LoVo (cell line): Measurements from ENCODE around the gene MTHFSD.
A peak's percentile ranks its signal among the peaks of the same experiment; 100 is the strongest.

Experiments used
- DNase-seq: peaks from one replicate; pipeline ENCODE4 v3.0.0-alpha.2; 2016; ENCODE audit warnings: low spot score

Gene MTHFSD

DNA sequence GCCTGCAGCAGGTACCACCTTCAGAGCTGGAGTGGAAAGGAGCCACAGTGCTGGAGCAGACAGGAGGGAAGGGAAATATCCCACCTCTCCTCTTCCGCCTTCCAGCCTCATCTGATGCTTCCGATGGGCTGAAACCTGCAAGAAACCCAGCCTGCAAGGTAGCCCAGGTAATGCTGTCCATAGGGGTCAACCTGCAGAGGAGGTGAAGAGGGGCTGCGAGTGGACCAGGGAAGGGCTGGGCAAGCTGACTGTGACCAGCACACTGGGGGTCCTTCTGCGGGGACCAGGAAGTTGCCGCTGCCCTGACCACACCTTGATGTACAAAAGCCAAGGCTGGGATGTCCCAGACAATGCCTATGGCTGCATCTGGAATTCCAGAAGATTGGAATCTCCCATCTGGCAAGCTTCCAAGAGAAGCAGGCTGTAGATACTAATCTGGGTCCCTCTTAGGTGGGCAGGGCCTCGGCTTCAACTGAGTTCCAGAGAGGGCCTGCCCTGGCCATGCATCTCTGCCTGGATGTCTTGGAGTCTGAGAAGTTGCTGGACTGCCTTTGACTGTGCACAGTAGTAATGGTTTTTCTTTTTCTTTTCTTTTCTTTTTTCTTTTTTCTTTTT lies 29.1 kb upstream of the MTHFSD start:
- DNase-seq: no peak

DNA sequence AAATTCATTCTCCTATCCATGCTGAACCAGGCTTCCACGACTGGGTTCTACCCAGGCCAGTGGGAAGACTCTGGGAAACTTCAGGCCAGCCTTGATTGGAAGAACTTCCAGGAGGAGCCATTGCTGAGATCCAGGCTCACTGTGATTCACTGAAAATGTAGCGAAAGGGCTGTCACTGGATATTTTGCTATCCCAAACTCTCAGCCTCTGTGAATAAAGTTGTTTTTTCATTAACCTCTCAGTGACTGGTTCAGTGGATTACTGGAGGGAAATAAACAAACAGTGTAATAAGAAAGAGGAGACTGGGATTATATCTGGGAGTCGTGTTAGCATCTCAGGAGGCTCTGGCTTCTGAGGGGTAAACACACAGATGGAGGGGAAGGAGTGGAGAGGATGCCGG lies 26.4 kb upstream of the MTHFSD start:
- no peak for DNase-seq

DNA sequence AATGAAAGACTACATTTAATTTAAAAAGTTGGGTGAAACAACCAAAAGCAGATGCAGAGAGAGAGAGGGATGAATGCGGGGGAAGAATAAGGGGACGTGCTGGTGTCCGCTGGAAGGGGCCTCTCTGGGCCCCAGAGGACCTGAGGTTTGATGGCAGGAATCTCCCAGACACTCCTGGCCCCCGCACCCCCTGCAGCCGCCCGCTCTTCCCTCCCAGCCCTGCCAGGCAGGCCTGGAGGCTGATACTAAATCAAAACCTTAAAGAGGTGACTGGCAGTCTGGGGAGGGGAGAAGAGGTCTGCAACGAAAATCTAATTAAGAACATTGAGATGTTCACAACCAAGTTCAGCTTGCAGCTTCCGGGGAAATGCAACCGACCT lies 25.7 kb upstream of the MTHFSD start:
- DNase-seq: no peak

DNA sequence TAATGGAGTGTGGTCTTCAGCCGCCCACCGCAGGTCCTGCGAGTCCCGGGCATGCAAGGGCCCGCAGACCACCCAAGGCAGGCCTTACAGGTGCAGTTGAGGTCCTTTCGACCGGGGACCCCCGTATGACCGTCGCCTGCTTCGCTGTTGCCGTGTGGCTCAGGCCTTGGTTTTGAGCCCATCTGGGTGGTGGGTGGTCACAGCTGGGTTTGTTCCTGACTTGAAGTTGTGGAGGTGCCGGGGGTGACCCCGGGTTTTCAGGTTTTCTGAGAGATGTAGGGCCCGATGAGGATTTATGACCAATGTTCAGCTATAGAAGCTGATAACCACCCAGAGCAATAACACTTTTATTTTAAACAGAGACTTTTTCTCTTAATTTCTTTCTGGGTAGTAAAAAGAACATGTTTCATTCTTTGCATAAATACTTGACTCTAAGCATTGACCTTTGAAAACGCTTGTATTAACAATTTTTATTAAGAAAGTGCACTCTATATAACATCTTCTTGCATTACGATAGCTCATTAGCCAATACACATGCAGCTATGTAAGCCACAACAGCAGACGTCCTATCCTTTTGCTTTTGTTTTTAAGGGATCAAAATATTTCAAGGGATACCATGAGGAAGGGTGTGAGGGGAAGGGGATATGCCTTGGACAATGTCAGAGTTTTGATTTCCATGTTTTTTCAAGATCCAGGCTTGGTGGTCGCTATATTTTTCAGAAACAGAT lies 25.2 kb upstream of the MTHFSD start:
- no peak for DNase-seq

DNA sequence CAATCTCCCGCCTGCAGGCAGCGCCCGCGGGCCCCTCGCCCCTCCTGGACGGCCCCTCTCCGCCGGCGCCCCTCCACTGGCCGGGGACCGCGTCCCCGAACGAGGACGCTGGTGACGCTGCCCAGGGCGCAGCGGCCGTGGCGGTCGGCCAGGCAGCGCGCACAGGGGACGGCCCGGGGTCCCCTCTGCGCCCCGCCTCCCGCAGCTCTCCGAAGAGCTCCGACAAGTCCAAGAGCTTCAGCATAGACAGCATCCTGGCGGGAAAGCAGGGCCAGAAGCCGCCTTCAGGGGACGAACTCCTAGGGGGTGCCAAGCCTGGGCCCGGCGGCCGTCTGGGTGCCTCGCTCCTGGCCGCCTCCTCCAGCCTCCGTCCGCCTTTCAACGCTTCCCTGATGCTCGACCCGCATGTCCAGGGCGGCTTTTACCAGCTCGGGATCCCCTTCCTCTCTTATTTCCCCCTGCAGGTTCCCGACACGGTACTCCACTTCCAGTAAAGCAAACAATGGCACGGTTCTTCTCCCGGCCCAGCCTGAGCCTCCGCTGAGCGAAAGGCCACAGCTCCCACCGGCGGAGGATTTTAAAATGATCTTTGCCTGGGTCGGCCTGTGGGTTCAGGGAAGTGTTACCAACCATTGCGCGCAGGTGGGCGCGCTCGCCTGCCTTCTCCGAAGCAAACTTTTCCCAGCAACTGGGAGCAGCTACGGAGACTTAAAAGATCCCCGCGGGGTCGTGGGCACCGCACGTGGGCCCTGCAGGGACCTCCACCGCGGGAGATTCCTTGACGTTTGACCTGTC lies 24.4 kb upstream of the MTHFSD start:
- no peak for DNase-seq

DNA sequence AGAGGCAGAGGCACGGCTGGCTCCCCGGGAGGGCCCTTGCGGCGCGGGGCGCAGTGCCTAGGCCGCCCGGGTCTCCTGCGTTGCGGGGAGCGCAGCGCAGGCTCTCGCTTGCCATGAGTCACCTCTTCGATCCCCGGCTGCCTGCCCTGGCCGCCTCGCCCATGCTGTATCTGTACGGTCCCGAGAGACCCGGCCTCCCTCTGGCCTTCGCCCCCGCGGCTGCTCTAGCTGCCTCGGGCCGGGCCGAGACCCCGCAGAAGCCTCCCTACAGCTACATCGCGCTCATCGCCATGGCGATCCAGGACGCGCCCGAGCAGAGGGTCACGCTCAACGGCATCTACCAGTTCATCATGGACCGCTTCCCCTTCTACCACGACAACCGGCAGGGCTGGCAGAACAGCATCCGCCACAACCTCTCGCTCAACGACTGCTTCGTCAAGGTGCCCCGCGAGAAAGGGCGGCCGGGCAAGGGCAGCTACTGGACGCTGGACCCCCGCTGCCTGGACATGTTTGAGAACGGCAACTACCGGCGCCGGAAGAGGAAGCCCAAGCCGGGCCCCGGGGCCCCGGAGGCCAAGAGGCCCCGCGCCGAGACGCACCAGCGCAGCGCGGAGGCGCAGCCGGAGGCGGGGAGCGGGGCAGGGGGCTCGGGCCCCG lies 23.7 kb upstream of the MTHFSD start:
- DNase-seq: no peak

DNA sequence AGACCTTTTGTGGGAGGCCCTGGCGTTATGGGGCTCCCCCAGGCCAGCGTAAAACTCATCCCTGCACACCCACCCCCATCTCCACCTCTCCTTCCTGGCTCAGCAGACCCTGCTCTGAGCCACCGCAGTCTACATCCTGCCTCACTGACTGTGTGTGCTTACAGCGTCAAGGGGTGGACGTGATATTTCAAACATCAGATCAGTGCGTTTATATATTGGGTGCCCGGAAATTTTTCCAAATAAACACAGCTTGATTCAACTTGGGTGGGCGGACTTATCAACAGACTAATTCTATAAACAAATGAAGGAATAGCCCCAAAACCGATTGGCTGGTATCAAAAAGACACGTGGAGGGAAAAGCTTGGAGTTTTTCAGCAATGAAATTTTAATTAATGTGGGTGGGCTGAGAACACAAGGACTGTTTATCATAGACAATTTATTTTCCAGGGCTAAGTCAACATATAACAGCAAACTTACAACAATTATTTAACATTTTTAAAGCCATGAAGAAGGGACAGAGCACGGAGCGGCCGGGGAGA lies 23.1 kb upstream of the MTHFSD start, which contains the start of gene FOXL1:
TSS of gene FOXL1 (plus strand) at position 489 of the 539 bp plus-strand sequence. CDS start 175 bp downstream, outside the sequence.
- no peak for DNase-seq

DNA sequence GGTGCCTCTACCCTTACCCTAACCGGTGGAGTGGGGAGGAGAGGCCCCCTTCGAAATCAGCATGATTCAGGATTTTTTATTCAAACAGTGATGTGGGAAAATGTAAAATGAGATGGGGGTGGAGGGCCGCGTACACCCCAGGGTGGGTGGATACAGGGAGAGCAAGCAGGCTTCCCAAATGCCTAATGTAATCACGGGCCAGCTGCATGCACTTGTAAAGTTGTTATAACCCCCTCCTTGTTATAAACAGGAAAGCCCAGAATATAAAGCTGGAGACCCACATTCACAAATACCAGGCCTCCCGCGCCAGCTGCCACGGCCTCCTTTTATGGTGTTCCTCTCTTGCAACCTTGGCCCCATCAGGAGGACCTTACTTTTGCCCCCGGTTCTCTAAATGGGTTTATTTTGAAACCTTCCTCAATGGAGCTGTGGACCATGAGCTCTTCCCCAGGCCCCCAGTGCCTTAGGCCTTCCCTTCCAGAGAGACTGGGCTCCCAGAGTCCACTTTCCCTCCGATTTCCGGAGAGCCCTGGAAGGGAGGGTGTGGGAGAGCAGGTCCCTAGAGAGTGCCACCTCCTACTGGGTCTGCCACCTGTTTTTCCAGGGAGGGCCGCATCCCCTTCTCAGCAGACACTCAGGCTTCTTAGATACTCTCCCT lies 22.4 kb upstream of the MTHFSD start:
- no peak for DNase-seq

DNA sequence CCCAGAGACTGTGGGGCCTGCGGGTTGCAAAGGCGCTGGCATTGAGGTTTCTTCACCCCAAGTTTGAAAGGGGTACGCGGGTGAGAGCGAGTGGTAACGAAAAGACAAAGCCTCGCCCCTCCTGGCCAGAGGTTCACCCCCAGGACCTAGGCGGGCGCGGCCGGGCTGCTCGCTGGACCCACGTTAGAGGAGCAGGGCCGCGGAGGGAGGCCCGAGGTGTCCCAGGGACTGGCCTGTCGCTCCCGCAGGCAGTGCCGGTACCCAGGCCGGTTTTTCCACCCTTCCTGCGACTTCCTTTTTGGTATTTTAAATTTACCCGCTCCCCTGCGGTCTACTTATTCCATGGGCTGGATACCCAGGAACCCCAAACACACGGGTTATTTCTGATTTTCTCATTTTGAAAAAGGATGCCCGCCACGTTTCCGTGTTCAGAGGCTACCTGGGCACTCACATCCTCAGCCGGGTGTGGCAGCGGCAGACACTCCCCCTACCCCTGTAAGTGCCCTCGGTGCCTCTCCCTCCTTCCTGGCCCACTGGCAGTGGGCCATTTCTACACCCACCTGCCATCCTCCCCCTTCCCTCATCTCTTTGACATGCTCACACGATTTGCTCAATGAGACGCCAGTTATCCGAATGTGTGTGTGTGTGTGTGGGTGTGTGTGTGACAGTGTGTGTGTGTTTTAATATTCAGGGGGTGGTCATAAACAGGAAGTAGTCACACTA lies 21.7 kb upstream of the MTHFSD start:
- no peak for DNase-seq

DNA sequence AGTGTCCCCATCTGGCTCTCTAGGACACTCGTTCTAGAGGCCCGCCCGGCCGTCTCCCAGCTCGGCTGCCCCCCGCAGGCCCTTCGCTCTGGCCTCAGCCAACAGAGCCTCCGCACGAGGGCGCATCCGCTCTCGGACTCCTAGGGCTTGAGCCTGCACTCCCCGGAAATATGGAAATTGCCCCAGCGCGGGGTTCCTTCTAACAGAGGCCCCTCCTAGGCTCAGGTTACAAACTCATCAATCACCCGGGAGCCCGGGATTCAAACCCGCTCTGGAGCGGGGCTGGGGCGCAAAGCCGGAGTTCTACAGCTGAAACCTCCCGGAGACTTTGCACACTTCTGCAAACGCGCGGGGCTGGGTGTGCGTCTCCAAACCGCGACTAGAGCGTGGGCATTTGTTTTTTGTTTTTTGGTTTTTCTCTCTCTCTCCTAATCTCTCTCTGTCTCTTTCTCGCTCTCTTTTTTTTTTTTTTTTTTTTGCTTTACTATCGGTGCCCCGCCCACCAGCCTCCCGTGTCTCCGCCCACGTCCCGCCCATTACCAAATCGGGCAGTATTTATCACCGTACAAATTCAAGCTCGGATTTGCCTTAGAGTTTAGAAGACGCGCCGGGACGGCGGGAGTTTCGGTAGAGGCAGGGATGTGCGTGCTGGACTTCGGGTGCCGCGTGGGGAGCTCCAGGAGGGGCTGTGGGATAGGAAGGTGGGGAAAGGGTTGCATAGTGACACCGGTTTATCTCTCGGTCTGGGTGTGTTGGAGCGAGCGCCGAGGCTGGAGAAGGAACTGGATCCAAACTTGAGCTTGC lies 20.9 kb upstream of the MTHFSD start:
- DNase-seq: peak; percentile 73

DNA sequence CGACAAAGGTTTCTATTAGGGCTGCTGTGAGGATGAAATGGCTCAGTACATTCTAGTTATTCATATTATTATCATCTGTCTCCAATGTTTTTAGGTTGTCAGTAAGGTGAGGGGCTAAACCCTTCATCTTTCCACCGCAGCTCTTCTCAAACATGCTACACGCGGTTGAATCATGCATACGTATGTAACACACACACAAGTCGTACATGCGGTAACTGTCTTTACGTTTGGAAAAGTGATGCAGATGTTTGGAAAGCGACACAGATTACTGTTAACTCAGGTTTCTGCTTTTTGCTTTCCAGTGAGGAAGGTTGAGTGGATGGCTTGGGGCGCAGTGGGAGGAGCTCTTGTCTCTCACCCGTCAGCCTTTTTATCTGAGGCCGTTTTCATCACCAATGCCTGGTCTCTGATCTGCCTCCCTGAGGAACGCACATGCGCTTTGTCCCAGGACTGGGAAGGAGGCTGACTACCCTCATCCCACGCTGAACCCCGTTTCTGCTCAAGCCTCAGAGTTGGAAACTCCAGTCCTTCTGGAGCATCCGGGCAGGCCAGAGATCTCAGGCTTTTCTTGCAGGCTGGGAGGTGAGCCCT lies 20.2 kb upstream of the MTHFSD start:
- no peak for DNase-seq

DNA sequence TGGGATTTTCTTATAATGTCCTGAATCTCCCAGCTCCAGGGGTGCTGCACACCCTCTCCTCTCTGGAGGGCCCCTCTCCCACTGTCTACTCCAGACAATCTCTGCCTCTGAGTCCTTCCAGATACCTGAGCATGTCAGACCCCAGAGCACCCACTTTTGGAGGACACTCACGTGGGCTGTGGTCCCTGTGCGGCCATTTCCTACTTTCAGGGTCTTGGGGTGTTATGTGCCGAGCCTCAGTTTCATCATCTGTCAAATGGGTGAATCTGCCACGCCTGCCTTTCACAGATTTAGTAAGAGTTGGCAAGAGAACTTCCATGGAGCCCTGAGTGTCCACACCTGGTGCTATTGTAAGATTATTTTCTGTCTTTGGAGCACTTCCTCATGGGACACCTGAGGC lies 19.6 kb upstream of the MTHFSD start:
- DNase-seq: no peak

DNA sequence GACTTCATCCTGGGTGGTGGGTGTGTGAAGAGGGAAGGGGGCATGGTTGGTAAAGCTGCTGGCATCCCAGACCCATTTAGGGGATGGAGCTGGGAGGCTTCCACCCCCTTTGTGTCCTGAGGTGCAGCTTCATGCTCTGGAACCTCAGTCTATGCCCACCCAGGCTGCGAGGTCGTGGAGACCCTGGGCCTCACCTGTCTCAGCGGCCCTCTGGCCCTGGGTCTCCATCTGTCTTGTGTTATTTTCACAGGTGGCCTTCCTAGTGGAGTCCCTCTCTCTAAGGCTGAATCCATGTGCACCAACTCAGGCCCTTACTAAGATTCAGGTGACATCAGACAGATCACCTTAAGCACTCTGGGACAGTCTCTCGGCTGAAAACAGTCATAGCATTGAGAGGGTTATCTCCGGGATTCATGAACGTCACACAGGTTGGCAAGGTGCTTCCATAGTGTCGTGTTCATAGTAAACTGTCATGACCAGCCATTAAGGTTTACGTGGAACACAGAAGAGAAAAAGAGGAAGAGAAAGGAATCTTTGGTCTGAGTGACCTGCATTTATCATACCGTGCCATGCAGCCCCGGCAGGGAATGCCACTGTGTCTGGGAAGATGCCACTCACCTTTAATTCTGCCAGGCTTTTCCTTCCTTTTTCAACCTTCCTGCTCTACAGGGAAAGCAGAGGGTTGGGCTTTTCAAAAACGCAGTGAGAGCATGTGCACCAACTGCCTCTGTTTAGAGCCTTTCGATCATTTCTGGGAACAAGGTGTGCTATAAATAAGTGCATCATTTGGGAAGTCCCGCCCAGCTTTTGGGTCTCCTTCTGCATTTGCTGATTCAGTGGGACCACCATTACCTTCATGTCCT lies 18.8 kb upstream of the MTHFSD start:
- DNase-seq: no peak

DNA sequence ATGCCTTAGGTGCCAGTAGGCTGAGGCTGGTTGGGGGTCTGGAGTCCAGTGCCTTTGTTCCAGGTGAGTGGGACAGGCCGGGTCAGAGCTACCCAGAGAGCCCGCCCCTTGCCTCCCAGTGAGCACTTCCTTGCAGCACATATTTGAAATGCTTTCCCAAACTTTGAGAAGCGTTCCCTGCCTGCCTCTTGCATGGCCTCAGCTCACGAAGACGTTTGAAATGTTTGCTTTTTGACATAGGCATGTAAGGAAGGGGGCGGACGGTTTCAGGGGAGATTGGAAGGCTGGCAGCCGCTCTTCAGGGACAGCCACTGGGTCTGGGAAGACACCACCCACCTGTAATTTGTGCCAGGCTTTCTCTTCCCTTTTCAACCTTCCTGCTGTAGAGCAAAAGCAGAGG lies 18.2 kb upstream of the MTHFSD start:
- no peak for DNase-seq

DNA sequence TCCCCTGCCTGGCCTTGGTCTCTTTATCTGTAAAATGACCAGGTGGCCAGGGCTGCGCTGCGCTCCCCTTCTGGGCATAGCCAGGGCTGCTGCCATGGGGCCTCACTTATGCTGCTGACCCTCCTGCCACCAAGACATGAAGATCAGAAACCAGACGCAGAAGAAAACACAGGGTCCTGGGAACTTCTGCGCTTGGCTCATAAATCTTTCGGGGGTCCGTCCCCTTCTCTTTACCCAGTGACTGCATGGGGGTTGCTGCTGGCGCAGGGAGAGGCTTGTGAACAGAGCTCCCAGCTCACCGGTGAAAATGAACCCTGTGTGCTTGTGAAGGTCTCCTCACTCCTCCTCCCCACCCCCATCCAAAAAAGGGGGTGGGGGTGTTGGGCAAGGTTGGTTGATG lies 17.6 kb upstream of the MTHFSD start:
- no peak for DNase-seq

DNA sequence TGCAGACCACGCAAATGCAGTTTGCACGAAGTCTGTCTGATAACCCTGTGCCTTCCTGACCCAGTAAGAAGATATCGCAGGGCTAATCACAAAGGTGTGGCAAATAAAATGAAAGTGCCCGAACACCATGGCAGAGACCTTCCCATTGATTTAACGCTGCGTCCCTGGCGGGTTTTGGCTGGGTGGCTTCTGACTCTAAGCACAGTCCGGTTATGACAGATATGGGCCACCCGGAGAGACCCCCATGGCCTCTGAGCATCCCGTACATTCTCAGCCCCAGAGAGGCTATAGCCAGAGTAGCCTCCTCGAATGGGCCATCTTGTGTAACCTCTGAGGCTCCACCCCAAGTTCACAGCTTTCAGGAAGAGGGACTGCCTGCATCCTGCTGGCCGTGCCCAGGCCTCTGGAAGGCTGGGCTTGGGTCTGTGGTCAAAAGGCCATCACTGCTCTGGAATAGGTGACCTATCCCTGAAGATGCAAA lies 17.0 kb upstream of the MTHFSD start:
- no peak for DNase-seq

DNA sequence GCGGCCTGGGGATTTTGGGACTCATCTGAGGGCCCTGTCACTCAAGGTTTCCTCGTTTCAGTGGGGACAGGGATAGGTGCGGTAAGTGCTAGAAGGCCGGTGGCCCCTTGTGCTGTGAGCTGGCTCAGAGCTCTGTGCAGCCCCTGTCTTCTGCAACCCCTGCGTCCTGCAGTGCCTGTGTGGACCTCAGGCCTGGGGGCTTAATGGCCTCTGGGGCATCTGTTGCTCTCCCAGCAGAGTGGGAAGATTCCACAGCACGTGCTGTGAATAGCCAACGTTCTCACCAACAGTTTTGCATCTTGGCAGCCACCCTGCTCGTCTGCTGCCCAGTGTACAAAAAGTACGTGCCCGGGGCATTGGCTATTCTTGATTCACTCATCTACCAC lies 16.5 kb upstream of the MTHFSD start:
- DNase-seq: no peak
